ENCODE results near the gene GTF3C5.
"Not testable (repeated sequence)": the region's sequence is repeated elsewhere in the genome, so short reads cannot be mapped to it uniquely, and the experiment has no call there.

The GTF3C5 gene

DNA sequence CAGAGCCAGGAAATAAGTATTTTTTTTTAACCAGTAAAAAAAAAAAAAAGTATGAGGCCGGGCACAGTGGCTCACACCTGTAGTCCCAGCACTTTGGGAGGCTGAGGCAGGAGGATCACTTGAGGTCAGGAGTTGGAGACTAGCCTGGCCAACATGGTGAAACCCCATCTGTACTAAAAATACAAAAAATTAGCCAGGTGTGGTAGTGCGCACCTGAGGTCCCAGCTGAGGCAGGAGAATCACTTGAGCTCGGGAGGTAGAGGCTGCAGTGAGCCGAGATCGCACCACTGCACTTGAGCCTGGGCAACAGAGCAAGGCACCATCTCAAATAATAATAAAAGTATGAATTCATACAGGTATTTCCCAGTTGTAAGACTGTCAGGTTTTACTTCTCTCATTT, 41.4 kb downstream of the GTF3C5 start:
- DNase-seq: not testable (repeated sequence)

DNA sequence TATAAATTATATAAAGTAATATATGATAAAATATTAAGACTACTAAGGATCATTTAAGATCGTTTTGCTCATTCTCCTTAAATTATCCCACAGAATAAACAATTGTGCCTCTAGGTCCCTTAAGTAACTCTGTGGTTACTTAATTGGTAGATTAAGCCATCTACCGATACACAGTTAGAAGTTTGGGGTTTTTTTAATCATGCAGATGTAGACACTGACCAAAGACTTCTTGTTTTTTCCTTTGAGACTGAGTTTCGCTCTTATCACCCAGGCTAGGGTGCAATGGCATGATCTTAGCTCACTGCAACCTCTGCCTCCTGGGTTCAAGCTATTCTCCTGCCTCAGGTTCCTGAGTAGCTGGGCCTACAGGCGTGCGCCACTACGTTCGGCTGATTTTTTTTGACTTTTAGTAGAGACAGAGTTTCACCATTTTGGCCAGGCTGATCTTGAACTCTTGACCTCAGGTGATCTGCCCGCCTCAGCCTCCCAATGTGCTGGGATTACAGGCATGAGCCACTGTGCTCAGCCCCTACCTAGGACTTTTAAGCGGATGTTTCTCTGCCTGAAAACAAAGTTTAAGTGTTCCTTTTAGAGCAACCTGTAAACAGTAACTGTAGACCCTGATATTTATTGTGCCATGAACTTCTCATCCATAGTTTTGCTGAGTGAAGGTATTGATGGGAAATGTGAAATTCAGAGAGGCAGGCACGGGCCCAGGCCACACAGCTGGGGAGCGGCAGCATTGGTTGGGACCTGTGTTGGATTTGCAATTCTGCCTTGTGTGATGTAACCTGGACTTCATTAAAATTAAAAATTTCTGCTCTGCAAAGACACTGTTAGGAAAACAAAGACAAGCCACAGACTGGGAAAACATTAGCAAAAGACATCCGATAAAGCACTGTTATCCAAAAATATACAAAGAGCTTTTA, 42.6 kb downstream of the GTF3C5 start:
- no peak for DNase-seq

DNA sequence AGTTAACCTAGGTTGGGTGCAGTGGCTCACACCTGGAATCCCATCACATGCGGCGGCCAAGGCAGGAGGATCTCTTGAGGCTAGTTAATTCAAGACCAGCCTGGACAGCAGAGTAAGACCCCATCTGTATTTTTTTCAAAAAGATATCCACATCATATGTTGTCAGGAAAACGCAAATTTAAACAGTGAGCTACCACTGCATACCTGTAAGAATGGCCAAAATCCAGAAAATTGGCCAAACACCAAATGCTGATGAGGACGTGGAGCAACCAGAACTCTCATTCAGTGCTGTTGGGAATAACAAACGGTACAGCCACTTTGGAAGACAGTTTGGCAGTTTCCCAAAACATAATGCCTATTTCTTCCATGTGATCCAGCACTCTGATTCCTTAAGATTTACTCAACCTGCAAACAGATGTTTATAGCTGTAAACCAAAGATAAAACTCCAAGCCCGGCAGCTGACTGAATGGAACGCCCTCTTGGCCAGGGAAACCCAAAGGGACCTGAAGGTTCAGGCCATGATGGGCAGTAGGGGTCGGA, 43.4 kb downstream of the GTF3C5 start:
- DNase-seq: no peak

DNA sequence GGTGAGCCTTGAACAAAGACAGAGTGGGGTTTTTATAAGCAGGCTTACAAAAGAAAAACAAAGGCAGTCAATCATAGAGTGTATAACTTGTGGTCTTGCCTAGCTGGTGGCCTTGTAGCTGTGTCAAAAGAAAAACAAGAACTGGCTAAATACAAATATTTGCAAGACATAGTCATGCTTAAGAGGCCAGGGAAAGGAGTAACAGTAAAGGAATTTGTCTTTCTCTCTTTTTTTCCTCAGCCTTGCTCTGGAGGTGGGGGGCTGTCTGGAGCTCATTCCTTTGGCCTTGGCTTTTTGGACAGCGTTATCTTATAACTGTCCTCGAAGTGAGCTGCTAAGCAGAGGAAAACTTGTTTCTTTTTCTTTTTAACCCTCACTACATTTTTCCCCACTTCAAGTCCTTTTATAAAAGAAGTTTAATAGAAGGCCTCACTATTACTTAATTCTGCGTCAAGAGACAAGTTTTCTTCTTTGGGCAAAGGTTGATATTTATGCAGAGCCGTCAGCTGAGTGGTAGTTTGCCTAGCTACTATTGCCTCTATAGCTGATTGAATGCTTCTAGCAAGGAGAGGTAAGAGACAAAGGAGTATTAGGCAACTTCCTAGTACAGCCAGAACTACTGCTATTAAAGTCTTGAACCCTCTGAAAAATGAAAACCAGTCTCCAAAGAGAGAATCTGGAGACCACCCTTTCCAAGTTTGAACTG, 45.3 kb downstream of the GTF3C5 start:
- no peak for DNase-seq

DNA sequence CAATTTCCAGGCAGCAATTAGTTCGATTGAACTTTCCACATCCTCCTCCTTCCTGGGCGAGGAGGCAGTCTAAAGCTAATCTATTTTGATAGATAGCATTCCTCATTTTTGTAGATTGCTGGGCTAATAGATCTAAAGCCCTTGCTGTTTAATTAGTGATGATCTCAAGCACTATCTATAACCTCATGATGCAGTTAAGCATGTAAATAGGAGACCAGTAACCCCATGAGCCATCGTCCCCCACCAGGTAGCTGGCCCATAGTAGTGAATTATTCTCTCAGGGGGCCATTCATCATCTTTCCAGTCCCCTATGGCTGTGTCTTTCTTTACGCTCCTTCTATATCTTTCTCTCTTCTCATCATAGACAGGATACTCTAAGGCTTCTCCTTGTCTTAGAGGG, 45.9 kb downstream of the GTF3C5 start:
- DNase-seq: no peak

DNA sequence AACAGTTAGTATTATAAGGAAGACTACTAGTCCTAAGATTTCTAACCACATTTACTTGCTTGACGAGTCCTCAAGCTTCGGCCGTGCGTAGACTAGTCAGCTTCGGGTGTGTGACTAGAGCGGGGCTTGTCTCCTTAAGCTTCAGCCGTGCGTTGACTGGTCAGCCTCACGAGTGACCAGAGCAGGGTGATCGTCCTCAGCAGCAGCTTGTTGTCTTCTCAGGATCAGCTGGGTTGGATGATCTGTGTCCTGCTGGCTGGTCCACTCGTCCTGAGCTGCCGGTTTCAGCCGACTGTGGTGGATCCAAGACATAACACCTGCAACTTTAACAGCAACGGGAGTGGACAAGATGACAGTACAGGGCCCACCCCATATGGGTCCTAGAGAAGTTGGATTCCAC, 47.7 kb downstream of the GTF3C5 start:
- DNase-seq: no peak

DNA sequence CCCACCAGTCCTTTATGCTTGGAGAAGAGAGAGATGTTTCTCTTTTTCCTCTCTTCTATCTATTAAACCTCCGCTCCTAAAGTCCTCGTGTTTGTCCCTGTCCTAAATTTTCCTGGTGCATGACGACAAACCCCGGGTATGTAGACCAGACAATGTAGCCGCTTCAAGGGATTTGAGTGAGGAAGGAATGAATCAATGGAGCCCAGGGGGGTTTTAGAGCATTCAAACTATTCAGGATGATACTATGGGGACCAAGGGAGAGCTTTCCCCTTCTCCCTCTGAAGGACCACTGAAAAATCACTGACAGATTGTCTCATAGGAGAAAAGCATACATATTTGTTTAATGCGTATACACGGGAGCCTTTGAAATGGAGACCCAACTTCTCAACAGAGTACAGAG, 49.4 kb downstream of the GTF3C5 start:
- DNase-seq: no peak

DNA sequence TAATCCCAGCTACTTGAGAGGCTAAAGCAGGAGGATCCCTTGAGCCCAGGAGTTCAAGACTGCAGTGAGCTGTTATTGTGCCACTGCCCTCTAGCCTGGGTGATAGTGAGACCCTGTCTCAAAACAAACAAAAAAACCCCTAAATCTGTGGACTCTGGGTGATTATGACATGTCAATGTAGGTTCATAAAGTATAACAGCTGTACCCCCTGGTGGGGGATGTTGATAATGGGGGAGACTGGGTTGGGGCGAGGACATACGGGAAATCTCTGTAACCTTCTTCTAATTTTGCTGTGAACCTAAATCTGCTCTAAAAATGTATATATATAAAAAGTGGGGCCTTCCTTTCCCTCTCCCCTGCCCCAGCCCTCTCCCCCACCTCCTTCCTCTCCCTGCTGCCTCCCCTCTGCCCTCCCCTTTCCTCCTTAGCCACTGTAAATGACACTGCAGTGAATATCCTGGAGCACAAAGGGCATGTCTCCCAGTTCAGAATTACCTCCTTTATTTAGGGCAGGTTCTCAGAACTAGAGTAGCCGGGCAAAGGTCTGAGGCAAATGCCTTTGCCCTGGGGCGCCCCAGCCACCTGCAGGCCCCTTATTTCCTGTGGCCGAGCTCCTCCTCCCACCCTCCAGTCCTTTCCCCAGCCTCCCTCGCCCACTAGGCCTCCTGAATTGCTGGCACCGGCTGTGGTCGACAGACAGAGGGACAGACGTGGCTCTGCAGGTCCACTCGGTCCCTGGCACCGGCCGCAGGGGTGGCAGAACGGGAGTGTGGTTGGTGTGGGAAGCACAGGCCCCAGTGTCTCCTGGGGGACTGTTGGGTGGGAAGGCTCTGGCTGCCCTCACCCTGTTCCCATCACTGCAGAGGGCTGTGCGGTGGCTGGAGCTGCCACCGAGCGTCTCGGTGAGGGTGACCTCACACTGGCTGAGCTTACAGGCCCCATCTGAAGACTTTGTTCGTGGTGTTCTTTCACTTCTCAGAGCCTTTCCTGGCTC, 50.3 kb downstream of the GTF3C5 start:
- not testable (repeated sequence) for DNase-seq

DNA sequence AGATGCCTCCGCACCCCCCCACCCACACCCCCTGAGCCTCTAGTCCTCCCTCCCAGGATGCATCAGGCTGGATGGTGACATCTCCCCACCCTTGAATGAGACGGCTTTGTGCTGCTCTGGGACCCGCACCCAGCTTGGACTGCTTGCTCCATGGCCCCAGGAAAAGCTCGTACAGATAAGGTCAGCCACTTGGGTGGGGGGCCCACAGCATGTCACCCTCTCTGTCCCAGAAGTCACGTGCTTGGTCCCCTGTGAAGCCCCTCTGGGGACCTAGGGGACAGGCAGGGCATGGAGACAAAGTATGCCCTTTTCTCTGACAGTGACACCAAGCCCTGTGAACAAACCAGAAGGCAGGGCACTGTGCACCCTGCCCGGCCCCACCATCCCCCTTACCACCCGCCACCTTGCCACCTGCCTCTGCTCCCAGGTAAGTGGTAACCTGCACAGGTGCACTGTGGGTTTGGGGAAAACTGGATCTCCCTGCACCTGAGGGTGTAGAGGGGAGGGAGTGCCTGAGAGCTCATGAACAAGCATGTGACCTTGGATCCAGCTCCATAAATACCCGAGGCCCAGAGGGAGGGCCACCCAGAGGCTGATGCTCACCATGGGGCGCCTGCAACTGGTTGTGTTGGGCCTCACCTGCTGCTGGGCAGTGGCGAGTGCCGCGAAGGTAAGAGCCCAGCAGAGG, 51.3 kb downstream of the GTF3C5 start:
- not testable (repeated sequence) for DNase-seq

DNA sequence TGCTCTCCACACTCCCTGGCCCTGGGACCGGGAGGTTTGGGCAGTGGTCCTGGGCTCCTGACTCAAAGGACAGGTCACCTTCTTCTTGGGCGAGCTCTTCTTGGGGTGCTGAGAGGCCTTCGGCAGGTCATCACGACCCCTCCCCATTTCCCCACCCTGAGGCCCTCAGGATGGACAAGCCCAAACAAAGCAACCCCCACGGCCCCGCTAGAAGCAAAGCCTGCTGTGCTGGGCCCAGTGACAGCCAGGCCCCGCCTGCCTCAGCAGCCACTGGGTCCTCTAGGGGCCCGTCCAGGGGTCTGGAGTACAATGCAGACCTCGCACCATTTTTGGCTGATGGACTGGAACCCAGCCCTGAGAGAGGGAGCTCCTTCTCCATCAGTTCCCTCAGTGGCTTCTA, 52.9 kb downstream of the GTF3C5 start:
- DNase-seq: not testable (repeated sequence)

DNA sequence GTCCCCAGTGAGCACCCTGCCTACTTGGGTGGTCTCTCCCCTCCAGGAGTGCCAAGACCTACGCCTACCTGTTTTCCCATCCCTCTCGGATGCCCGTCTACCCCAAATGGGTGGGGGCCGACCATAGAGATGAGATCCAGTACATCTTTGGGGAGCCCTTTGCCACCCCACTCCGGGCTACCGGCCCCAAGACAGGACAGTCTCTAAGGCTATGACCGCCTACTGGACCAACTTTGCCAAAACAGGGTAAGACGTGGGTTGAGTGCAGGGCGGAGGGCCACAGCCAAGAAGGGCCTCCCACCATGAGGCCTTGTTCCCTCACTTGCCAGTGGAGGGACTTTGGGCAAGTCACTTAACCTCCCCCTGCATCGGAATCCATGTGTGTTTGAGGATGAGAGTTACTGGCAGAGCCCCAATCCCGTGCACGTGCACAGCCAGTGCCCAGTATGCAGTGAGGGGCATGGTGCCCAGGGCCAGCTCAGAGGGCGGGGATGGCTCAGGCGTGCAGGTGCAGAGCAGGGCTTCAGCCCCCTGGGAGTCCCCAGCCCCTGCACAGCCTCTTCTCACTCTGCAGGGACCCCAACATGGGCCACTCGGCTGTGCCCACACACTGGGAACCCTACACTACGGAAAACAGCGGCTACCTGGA, 55.5 kb downstream of the GTF3C5 start:
- DNase-seq: not testable (repeated sequence)

DNA sequence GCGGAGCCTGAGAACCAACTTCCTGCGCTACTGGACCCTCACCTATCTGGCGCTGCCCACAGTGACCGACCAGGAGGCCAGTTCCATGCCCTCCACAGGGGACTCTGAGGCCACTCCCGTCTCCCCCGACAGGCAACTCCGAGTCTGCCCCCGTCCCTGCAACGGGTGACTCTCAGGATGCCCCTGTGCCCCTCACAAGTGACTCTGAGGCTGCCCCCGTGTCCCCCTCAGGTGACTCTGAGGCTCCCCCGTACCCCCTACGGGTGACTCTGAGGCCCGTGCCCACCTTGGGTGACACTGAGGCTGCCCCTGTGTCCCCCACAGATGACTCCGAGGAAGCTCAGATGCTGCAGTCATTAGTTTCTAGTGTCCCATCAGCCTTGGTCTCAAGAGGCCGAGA, 56.1 kb downstream of the GTF3C5 start:
- DNase-seq: no peak

DNA sequence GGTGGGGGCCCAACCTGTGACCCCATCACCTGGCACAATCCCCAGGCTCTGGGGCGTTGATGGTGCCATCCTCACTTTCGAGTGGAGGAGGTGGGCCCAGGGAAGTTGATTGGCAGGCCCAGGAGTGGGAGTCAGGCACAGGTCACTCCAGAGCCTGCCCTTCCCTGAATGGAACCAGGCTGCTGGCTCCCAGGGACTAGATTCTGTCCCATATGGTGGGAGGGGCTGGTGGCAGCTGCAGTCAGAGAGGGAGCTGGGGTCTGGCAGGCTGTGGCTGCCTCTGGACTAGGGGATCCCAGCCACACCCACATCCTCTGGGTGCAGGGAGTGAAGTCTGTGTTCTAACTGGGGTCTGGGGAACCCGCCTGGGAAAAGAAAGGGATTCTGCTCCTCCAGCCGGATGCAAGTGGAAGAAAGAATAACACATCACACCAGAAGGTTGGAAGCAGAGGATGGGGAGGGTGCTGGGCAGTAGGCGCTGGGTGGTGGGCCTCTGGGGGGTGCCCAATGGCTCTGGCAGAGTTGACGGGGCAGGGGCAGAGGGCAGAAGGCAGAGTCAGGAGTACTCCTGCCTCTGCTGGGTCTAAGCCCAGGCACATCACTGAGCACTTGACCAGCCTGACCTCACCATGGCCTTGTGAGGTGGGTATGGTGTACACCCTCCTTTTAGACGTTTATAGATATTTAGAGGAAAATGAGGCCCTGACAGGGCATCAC, 56.8 kb downstream of the GTF3C5 start:
- no peak for DNase-seq

DNA sequence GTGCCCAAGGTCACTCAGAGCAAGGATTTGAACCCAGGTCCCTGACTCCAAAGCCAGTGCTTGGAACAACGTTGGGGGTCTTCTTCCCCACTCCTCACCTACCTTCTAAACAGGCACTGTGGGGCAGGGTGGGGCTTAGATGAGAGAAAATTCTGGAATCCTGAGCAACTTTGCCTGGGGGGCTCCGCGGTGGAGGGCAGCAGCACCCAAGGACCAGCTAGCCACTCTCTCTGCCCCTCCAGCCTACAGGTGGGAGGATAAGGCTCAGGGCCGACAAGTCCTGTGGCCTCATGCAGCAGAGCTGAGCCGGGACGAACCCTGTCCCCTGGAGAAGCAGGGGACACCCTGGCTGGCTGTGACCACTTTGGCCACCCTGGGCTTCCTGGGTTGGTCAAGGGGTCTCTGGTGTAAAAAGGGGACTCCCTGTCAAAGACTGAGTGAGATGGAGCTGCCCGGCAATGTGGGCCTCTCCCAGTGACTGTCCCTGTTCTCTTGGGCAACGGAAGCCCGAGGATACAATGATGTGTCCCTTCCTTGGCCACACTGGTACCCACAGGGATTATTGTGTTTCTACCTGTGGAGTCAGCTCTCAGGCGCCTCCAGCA, 57.5 kb downstream of the GTF3C5 start:
- no peak for DNase-seq

DNA sequence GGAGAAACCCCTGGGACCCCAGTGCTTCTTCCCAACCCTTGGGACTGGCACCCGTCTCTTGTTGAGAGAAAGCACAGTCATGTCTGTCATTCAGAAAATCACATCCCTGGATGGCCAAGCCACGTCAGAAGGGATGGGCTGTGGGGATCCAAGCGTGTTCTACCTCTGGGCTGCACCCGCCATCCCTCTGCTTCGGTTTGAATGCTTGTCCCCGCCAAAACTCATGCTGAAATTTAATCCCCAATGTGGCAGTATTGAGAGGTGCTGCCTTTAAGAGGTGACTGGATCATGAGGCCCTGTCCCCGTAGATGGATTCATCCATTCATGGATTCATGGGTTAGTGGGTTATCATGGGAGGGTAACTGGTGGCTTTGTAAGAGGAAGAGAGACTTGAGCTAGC, 58.0 kb downstream of the GTF3C5 start:
- no peak for DNase-seq

DNA sequence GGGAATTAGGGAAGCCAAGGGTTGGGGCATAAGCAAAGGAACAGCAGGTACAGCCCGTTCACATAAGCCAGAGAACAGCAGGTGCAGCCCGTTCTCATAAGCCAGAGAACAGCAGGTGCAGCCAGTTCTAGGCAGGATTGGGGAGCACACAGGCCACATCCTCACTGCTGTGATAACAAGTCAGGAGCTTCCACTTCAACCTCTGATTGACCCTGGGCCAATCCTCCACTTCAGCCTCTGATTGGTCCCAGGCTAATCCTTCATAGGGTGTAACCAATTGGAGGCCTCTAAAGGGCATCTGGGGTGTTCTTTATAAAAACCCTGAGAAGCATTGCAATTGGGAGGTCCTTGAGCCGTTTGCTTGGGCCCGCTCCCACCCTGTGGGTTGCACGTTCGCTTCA, 58.5 kb downstream of the GTF3C5 start:
- no peak for DNase-seq

DNA sequence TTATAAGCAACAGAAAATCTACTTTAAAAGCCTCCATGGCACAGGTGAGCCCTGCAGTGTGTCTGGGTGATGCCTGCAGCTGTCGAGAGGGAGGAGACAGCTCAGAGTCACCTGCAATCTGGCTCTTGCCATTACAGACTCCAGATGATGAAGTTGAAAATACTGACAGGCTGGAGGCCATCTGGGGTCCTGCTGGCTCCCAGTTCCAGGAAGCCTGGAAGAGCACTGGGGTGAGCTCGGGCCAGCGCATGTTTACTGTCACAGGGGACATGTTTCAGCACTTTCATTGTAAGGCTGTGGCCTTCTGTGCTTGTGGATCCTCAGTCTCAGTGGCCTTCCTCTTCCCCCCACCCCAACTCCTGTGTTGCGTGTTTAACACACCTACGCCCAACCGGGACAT, 59.4 kb downstream of the GTF3C5 start:
- DNase-seq: no peak

DNA sequence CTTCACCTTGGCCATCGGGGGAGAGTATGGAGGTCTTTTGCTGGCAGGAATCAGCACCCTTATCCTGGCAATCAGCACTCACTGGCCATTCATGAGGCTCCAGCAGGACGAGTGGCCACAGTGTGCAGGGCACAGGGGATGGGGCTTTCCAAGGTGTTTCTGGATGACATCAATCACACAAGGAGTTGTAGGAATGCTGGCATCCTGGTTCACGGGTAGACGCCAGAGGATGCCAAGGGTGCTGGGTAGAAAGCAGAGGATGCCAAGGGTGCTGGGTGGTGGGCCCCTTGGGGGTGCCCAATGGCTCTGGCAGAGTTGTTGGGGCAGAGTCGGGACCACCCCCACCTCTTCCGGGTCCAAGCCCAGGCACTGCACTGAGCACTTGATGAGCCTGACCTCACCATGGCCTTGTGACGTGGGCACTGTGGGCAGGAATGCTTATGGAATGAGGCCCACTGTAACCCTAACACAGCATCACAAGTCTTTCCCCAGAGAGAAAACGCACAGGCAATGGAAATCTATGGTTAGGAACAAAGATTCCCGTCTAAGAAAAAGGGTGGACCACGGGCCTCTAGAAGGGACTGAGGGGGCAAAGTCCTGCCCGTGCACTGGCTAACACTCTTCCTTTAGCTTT, 60.1 kb downstream of the GTF3C5 start:
- DNase-seq: no peak

DNA sequence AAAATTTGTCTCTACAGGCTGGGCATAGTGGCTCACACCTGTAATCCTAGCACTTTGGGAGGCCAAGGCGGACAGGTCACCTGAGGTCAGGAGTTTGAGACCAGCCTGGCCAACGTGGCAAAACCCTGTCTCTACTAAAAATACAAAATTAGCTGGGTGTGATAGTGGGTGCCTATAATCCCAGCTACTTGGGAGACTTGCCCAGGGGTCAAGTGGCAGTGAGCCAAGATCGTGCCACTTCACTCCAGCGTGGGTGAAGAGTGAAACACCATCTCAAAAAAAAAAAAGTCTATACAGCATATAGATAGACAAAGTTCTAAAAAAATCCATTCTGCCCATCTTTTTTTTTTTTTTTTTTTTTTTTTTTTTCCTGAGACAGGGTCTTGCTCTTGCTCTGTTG, 63.6 kb downstream of the GTF3C5 start:
- DNase-seq: not testable (repeated sequence)

DNA sequence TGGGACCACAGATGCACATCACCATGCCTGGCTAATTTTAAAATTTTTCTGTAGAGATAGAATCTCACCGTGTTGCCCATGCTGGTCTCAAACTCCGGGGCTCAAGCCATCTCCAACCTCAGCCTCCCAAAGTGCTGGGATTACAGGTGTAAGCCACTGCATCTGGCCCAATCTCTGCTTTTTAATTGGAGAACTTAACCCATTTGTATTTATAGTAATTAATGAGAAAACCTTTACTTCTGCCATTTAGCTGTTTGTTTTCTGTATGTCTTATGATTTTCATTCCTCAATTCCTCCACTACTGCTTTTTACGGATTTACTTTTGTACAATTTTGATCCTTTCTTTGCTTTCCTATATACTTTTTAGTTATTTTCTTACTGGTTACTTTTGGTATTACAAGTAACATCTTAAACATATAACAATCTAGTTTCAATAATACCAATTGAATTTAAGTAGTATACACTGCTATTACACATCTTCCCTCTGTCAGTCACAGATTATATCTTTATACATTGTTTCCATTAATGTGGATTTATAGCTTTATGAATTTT, 64.1 kb downstream of the GTF3C5 start:
- no peak for DNase-seq
